CD14-positive monocyte (primary cell): ENCODE results near the gene STX10. TPM values are rescaled to one million over a fixed set of nuclear protein-coding genes. Genes with fewer than 3 reads are reported as not detected.

Experiments
- DNase-seq, 3 donors: peaks; one replicate each; pipeline ENCODE4 v3.0.0-alpha.2; 2011 to 2022
- H2AFZ ChIP-seq: 2 replicates; pipeline ENCODE4 v1.6.0; 2012; ENCODE audit warnings: mild to moderate bottlenecking, low read depth, low read length, inconsistent platforms; ENCODE audit not compliant: insufficient read depth, poor library complexity, severe bottlenecking
- H3K27ac ChIP-seq, 2 donors: 1 replicate in 1 of 2; 2 replicates in 1 of 2; pipeline ENCODE4 v1.5.1; 2012 to 2013; ENCODE audit warnings: low read length in 2 of 2, control low read depth in 1 of 2, inconsistent platforms in 1 of 2, low read depth in 1 of 2, mild to moderate bottlenecking in 1 of 2
- H3K27me3 ChIP-seq, 2 donors: one replicate each; pipeline versions ENCODE4 v1.6.0 to v1.6.1; 2011 to 2013; ENCODE audit warnings: low read length in 2 of 2; ENCODE audit not compliant: control insufficient read depth in 2 of 2, insufficient read depth in 2 of 2
- H3K36me3 ChIP-seq, 2 donors: replicated peaks in 1 of 2; 1 replicate in 1 of 2; 2 replicates in 1 of 2; pipeline versions ENCODE4 v1.5.1 to v1.6.1; 2012 to 2013; ENCODE audit warnings: low read length in 2 of 2, control low read depth in 1 of 2, inconsistent platforms in 1 of 2, mild to moderate bottlenecking in 1 of 2; ENCODE audit not compliant: insufficient read depth in 2 of 2, control insufficient read depth in 1 of 2
- H3K4me1 ChIP-seq, 2 donors: 1 replicate in 1 of 2; 2 replicates in 1 of 2; pipeline versions ENCODE4 v1.5.1 to v1.6.1; 2012 to 2013; ENCODE audit warnings: low read length in 2 of 2, control low read depth in 1 of 2, inconsistent platforms in 1 of 2, mild to moderate bottlenecking in 1 of 2, moderate library complexity in 1 of 2; ENCODE audit not compliant: insufficient read depth in 2 of 2, control insufficient read depth in 1 of 2
- H3K4me2 ChIP-seq: replicated peaks from 2 replicates; pipeline ENCODE3; 2012; ENCODE audit warnings: low read length, moderate library complexity, mild to moderate bottlenecking; ENCODE audit not compliant: poor library complexity, severe bottlenecking; ENCODE audit errors: extremely low read depth
- H3K4me3 ChIP-seq, 3 experiments: fragments of 200-600 bp in 1 of 3; sonication (generic) in 1 of 3; replicated peaks in 1 of 3; 1 replicate in 2 of 3; 2 replicates in 1 of 3; pipeline ENCODE4 v1.5.1; 2011 to 2013; ENCODE audit warnings: low read length in 3 of 3, mild to moderate bottlenecking in 3 of 3, control low read depth in 2 of 3, low read depth in 2 of 3, inconsistent platforms in 1 of 3, moderate library complexity in 1 of 3
- H3K79me2 ChIP-seq: 2 replicates; pipeline ENCODE4 v1.6.0; 2012; ENCODE audit warnings: mild to moderate bottlenecking, control low read depth, inconsistent platforms, low read length, moderate library complexity; ENCODE audit not compliant: insufficient read depth
- H3K9ac ChIP-seq: 2 replicates; pipeline ENCODE4 v1.6.0; 2017; ENCODE audit warnings: low read length, mild to moderate bottlenecking; ENCODE audit not compliant: insufficient read depth, poor library complexity, severe bottlenecking
- H3K9me3 ChIP-seq, 2 donors: replicated peaks in 1 of 2; 1 replicate in 1 of 2; 2 replicates in 1 of 2; pipeline versions ENCODE4 v1.5.1 to v1.6.1; 2012 to 2013; ENCODE audit warnings: low read length in 2 of 2, control low read depth in 1 of 2; ENCODE audit not compliant: control insufficient read depth in 1 of 2, insufficient read depth in 1 of 2
- H4K20me1 ChIP-seq: 2 replicates; pipeline ENCODE4 v1.6.0; 2012; ENCODE audit warnings: mild to moderate bottlenecking, low read length, control low read depth, moderate library complexity; ENCODE audit not compliant: insufficient read depth
- H3K27ac Mint-ChIP-seq, 7 donors: one replicate each; pipeline ENCODE4 v1.8.0; 2020; ENCODE audit warnings: mild to moderate bottlenecking in 7 of 7, mixed read lengths in 7 of 7, moderate library complexity in 6 of 7, inconsistent platforms in 2 of 7
- H3K27me3 Mint-ChIP-seq, 3 donors: one replicate each; pipeline ENCODE4 v1.8.0; 2021 to 2022; ENCODE audit warnings: low read depth in 3 of 3, mild to moderate bottlenecking in 3 of 3, mixed read lengths in 3 of 3, moderate library complexity in 3 of 3, inconsistent platforms in 1 of 3
- H3K36me3 Mint-ChIP-seq, 2 donors: one replicate each; pipeline ENCODE4 v1.8.0; 2020; ENCODE audit warnings: mixed read lengths in 2 of 2, inconsistent platforms in 1 of 2, mild to moderate bottlenecking in 1 of 2
- H3K4me1 Mint-ChIP-seq: one replicate; pipeline ENCODE4 v1.8.0; 2020; ENCODE audit warnings: mild to moderate bottlenecking, mixed read lengths
- H3K4me3 Mint-ChIP-seq, 2 donors: one replicate each; pipeline ENCODE4 v1.8.0; 2020; ENCODE audit warnings: mild to moderate bottlenecking in 2 of 2, mixed read lengths in 2 of 2, moderate library complexity in 1 of 2
- H3K9me3 Mint-ChIP-seq, 7 donors: one replicate each; pipeline ENCODE4 v1.8.0; 2020 to 2022; ENCODE audit warnings: mixed read lengths in 7 of 7, mild to moderate bottlenecking in 6 of 7, moderate library complexity in 6 of 7, inconsistent platforms in 2 of 7
- CTCF ChIP-seq: fragments of 200-600 bp; IDR thresholded peaks from one replicate; pipeline ENCODE4 v1.8.0; 2022; ENCODE audit warnings: antibody characterized with exemption, mild to moderate bottlenecking
- WGBS: methylation state at CpG from one replicate; pipeline ENCODE4 v1.1.5; 2013; ENCODE audit warnings: missing lambda C conversion rate; ENCODE audit not compliant: insufficient coverage; 5-methylcytosine and 5-hydroxymethylcytosine counted together
- intact Hi-C, 2 donors: fragments of 100-400 bp; cut with micrococcal nuclease; formaldehyde crosslinking; loops; one replicate each; pipeline versions ENCODE4 v1.15.0 to v1.15.1; 2023
- polyA plus RNA-seq, 3 donors: library from polyadenylated mRNA; depleted of rRNA in 1 of 3; unstranded in 2 of 3; stranded (reverse) in 1 of 3; fragments of 300-500 nt in 2 of 3; fragments of >200 nt in 1 of 3; fragmentation: Illumina TruSeq in 2 of 3; gene quantifications; 1 replicate in 2 of 3; 2 replicates in 1 of 3; pipeline ENCODE4 v1.2.3, GENCODE V29; 2012 to 2021

STX10 gene
- polyA plus RNA-seq, 3 donors, result 158 to 392 (median 172) TPM

GRCh38 chr19:13117176-13117771 is 32.9 kb downstream of the STX10 start:
- Mint-ChIP-seq H3K4me3 (peak overlapping the region; percentile 91 to 95), H3K27me3 (peaks cover 0 to 3% (median 0%) of the 10 kb centered on the region in 3 donors), H3K9me3 (no peaks in the 10 kb centered on the region), H3K36me3 (peaks cover 15 to 25% of the 10 kb centered on the region in 2 donors), H3K27ac (peak overlapping the region; percentile 83 to 95 (median 89)), H3K4me1 (peaks cover 55% of the 10 kb centered on the region)
- no peak for DNase-seq
- Histone ChIP-seq H3K79me2 (peaks cover 54% of the 10 kb centered on the region), H2AFZ (peak overlapping the region; percentile 89), H3K27me3 (no peaks in the 10 kb centered on the region), H3K4me2 (peak overlapping the region; percentile 87), H3K4me1 (peaks cover 37 to 50% of the 10 kb centered on the region in 2 donors), H3K27ac (peak overlapping the region; percentile 9 to 69), H4K20me1 (peaks cover 34% of the 10 kb centered on the region), H3K4me3 (peak overlapping the region; percentile 58 to 98 (median 82)), H3K9me3 (no peaks in the 10 kb centered on the region), H3K36me3 (peaks cover 2 to 23% of the 10 kb centered on the region in 2 donors), H3K9ac (peak overlapping the region; percentile 76)
- 9% methylated on average over 12 of the region's 20 CpGs for WGBS
- TF ChIP-seq CTCF, result no peak
- intact Hi-C loops, result loop anchor here in 1 of 2 donors (5.0 kb wide), 1 partner anchor 35 kb away; the partner anchor contains the start of genes IER2 and STX10

GRCh38 chr19:13116282-13117175 is 33.6 kb downstream of the STX10 start, which contains the start of gene TRMT1:
TRMT1 (minus strand) TSS chr19:13116740; CDS start chr19:13116399, 341 bp downstream.
- intact Hi-C loops, result loop anchor here in 1 of 2 donors (5.0 kb wide), 1 partner anchor 36 kb away; the partner anchor contains the start of genes IER2 and STX10
- peaks cover 9 to 20% of the 10 kb centered on the region in 2 donors for H3K36me3 Mint-ChIP-seq
- peaks cover 27% of the 10 kb centered on the region for H4K20me1 ChIP-seq
- H3K27ac Mint-ChIP-seq, result peak within 1 kb of the TSS; percentile 83 to 95 (median 89)
- peaks cover 47% of the 10 kb centered on the region for H3K79me2 ChIP-seq
- H3K4me3 Mint-ChIP-seq, result peak within 1 kb of the TSS; percentile 91 to 95
- peaks cover 49% of the 10 kb centered on the region for H3K4me1 Mint-ChIP-seq
- WGBS, result 0% methylated on average over 43 of the region's 51 CpGs
- no peaks in the 10 kb centered on the region for H3K9me3 Mint-ChIP-seq
- H2AFZ ChIP-seq, result peak within 1 kb of the TSS; percentile 89
- peak within 1 kb of the TSS; percentile 58 to 98 (median 82) for H3K4me3 ChIP-seq
- H3K4me2 ChIP-seq, result peak within 1 kb of the TSS; percentile 87
- H3K9me3 ChIP-seq, result no peaks in the 10 kb centered on the region
- H3K27me3 Mint-ChIP-seq, result peaks cover 0 to 3% (median 0%) of the 10 kb centered on the region in 3 donors
- peak; percentile 76 to 96 (median 88) for DNase-seq
- H3K4me1 ChIP-seq, result peaks cover 37 to 50% of the 10 kb centered on the region in 2 donors
- TF ChIP-seq CTCF, result no peak
- H3K27ac ChIP-seq, result peak within 1 kb of the TSS; percentile 9 to 69
- H3K27me3 ChIP-seq, result no peaks in the 10 kb centered on the region
- peak within 1 kb of the TSS; percentile 76 for H3K9ac ChIP-seq
- peaks cover 5 to 17% of the 10 kb centered on the region in 2 donors for H3K36me3 ChIP-seq
